H1 (cell line): ENCODE data around the gene OCEL1. TPM values are rescaled to one million over a fixed set of nuclear protein-coding genes. Genes with fewer than 3 reads are reported as not detected.

Experiments
- HDAC6 ChIP-seq: IDR thresholded peaks from one replicate; pipeline ENCODE4 v1.7.1; 2012; ENCODE audit warnings: low read depth, mild to moderate bottlenecking, inconsistent platforms, low read length, moderate library complexity
- SP1 ChIP-seq: IDR thresholded peaks from 2 replicates; pipeline ENCODE4 v1.6.1; 2011; ENCODE audit warnings: low read depth, low read length
- polyA plus RNA-seq, 7 experiments: library from polyadenylated mRNA; depleted of rRNA in 3 of 7; stranded (reverse) in 5 of 7; unstranded in 2 of 7; fragments of >200 nt in 5 of 7; fragments of 200-250 nt in 2 of 7; gene quantifications; 1 replicate in 5 of 7; 2 replicates in 1 of 7; 4 replicates in 1 of 7; pipeline versions ENCODE4 v1.2.1 to v1.2.3, GENCODE V29; 2011 to 2013; ENCODE audit warnings: missing spikeins in 2 of 7, mixed read lengths in 2 of 7
- total RNA-seq: library from RNA; stranded (reverse); fragmentation: NEBNext Ultra II Directional; extraction: Animal tissue kit (Norgen Biotek cat#: 25700); gene quantifications from 2 replicates; pipeline ENCODE4 v1.2.1, GENCODE V29; 2021

Gene OCEL1
- total and polyA plus RNA-seq, 2 of the 8 experiments (the other 6 are each of a cell fraction or from before 2014, with no cell fraction given): 13.3 to 32.6 TPM

DNA sequence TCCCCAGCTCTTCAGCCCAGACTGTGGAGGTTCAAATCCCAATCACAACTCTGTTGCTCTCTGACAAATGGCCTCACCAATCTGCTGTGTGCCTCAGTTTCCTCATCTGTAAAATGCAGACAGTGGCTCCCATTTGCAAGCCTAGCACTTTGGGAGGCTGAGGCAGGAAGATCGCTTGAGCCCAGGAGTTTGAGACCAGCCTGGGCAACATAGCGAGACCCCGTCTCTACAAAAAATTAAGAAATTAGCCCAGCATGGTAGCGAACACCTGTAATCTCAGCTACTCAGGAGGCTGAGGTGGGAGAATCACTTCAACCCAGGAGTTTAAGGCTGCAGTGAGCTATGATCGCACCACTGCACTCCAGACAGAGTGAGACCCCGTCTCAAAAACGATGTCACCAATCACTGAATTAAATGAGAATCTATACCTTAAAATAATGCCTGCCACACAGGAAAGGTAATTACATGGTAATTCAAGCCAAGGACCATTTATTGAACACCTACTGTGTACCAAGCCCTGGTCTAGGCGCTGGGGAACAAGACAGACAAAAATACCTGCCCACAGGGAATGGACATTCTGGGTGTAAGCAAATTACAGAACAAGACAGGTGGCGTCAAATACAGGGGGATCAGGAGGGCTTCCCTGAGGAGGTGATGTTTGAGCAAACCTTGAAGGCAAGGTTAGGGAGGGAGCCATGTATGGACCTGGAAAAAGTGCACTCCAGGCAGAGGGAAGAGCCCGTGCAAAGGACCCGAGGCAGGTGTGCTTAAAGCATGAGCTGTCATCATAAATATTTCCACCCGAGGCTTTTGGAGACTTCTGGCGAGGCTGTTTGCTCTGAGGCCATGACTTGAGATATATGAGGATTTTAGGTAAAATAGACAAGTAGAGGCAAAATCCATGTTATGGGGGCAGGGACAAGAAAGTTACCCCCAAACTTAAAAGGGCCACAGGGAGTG is 12.0 kb downstream of the OCEL1 start (continued):
- TF ChIP-seq HDAC6 (no peak), SP1 (no peak)
